GM18502 (cell line): Measurements from ENCODE around the gene SMNDC1.
"Not testable (repeated sequence)": the region's sequence is repeated elsewhere in the genome, so short reads cannot be mapped to it uniquely, and the experiment has no call there.

Source experiments
- ATAC-seq: cut with Tn5 transposase; IDR thresholded peaks from one replicate; pipeline ENCODE4 v1.9.1; 2021; ENCODE audit warnings: mild to moderate bottlenecking; ENCODE audit not compliant: unreplicated experiment, poor library complexity

The SMNDC1 gene

DNA sequence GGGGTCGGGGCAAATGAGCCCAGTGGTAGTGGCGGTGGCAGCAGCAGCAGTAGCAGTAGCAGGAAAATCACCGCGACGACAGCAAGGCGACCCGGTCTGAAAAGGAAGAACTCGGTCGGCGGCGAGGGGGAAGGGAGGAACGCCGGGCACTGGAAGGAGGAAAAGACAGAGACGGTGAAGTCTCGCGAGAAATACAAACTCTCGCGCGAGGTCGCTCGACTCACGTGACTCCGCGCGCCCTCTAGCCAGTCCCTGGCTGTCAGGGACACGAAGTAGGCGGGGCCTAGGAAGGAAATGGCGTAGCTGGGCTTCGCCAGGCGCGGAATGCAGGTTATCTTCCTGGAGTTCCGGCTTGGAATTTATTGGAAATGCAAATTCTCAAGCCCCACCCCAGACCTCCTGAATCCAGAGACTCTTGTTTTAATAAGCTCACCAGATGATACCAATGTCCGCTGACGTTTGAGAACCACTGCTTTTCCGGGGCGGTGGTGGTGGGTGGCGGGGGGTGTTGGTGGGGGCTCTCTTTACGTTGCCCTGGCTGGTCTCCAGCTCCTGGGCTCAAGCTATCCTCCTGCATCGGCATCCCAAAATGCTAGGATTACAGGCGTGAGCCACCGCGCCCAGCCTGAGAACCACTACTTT, at the start of gene SMNDC1:
SMNDC1 (minus strand) TSS at position 141 of the 642 bp plus-strand sequence. CDS start 1,333 bp downstream, outside the sequence.
- ATAC-seq: peak; percentile 86

DNA sequence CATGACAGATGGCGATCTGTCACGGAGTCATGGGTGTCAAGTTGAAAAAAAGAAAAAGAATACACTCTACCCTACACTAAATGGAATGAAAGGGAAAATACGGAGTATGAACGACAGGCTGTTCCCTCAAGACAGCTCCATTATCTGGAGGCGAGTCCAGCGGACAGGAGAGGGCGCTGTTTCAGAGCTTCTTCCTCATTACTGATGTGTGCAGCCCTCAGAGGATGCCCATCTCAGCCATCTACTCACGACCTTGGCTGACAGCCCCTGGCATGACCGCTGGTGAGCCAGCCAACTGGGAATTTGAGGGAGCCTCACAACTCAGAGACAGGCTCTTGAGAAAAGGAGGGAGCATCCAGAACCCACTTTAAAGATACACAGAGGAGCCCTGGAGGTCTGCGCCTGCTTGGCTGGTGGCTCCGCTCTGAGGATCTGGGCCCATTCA, 49.6 kb upstream of the SMNDC1 start:
- ATAC-seq: no peak

DNA sequence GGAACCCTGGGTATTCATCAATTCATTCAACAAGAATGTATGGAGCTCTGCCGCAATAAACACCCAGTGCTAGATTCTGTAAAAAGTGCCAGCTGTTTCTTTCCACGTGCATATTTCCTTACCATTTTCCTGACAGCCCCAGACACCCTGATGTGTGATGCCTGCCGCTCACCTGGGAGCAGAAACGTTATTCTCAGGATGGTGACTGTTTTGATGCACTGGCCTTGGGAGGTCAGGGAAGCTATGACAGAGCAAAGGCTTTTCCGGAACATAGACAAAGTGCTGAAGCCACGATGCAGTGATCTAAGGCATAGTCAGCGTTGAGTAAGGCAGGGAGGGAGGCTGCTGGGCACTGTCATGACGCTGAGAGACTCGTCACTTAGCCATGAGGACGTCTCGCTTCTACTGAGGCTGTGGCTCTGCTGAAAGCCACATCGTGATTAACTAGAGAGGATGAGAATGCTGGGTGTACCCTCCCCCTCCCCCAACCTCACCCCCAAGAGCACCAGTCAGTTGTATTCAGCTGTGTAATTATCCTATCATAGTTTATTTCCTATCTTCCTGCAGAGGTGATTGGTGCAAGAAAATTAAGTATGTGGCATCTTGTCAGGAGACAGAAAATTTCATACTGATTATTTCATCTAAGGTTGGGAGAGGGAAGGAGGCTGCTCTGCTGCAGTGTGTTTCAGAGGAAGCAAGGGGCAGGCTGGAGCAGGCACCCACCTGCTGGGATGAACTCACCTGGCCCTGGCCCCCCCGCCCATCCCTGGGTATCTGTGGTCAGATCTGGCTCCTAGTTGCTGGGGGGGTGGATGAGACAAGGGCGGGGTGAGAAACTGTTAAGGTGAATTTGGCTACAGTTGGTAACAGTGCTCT, 48.8 kb upstream of the SMNDC1 start:
- no peak for ATAC-seq

GRCh38 chr10:110352930-110353243, 48.2 kb upstream of the SMNDC1 start:
- no peak for ATAC-seq

DNA sequence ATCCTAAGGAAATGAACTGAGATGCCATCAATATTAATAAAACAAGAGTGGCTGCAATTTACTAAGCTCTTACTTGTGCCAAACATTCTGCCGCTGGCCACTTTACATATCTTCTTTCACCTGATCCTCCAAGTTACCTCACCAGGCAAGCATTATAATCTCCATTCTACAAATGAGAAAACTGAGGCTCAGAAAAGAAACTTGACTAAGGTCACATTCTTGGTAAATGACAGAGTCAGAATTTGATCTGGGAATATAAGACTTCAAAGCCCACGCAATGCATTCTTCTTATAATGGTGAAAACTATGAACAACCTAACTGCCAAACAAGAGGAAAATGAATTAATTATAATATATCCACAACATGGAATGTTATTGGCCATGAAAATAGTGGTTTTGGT, 46.1 kb upstream of the SMNDC1 start:
- ATAC-seq: no peak

- ATAC-seq: no peak
Measured at GRCh38 chr10:110349831-110350230, 45.1 kb upstream of the SMNDC1 start.

DNA sequence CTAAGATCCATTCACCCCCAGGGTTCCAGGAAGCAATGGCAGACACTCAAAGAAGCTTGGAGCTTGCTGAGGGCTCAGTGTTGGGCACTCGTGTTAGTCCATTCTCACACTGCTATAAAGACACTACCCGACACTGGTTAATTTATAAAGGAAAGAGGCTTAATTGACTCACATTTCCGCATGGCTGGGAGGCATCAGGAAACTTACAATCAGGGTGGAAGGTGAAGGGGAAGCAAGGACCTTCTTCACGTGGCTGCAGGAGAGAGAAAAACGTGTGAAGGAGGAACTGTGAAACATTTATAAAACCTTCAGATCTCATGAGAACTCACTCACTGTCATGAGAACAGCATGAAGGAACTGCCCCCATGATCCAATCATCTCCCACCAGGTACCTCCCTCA, 44.7 kb upstream of the SMNDC1 start:
- ATAC-seq: no peak

- no peak for ATAC-seq
Measured at GRCh38 chr10:110348336-110348735, 43.6 kb upstream of the SMNDC1 start.

- no peak for ATAC-seq
Measured at GRCh38 chr10:110346914-110347313, 42.2 kb upstream of the SMNDC1 start.

- ATAC-seq: no peak
Measured at GRCh38 chr10:110345286-110345685, 40.6 kb upstream of the SMNDC1 start.

DNA sequence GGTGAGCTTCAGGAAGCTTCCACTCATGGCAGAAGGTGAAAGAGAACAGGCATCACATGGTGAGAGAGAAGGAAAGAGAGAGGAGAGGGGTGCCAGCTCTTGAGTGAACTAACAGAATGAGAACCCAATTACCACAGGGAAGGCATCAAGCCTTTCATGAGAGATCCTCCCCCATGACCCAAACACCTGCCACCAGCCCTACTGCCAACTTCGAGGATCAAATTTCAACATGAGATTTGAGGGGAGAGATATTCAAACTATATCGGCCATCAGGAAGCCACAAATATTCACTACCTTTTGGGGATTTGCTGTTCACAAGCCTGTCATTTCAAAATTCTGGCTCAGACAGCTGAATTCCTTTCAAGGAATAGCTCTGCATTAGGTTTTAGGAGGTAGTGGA, 39.9 kb upstream of the SMNDC1 start:
- ATAC-seq: no peak

DNA sequence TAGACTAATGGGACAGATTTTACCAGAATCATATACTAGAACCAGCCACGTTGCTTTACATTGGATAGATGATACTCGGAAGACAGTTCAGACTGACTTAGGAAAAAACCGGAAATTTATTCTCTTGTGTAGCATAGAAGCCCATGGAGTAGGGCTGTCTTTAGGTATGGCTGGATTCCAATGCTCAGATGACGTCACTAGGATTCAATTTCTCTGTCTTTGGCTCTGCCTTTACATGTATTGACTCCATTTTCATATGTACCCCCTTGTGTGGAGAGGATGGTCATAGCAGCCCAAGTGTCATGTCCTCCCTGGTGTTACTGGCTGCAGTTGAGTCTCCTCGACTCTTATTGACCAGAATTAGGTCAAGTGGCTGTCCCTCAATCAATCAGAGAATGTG, 39.2 kb upstream of the SMNDC1 start:
- no peak for ATAC-seq

DNA sequence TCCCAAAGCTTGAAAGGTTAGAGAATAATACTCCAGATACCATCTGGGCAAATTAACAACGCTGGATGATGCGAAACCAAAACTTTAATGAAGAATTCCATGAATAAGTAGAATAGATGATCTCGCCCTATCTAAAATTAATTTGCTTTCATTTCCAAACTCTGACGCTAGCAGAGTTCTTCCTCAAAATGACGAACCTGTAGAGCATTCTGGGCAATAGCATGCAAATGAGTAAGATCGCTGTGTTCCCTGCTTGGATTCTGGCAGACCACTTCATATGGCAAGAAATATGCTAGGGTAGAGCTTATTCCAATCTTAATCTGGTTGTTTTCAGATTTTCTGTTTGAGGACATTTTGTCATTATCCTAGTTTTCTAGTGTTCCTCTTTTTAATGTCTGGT, 36.1 kb upstream of the SMNDC1 start:
- ATAC-seq: no peak

GRCh38 chr10:110340122-110340521, 35.4 kb upstream of the SMNDC1 start:
- no peak for ATAC-seq

DNA sequence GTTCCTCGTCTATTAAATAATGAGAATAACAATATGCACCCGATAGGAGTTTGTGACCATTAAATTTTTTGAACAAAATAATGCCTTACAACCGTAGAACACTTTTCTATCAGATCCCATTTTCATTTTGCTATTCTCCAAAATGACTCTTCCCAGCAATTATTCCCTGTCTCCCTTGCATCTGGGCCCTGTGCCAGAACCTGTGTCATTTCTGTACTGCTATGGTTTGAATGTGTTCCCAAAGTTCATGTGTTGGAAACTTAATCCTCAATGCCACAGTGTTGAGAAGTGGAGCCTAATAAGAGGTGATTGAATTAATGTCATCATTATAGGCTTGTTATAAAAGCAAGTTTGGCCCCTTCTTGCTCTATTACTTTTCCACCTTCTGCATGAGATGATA, 33.2 kb upstream of the SMNDC1 start:
- ATAC-seq: no peak

DNA sequence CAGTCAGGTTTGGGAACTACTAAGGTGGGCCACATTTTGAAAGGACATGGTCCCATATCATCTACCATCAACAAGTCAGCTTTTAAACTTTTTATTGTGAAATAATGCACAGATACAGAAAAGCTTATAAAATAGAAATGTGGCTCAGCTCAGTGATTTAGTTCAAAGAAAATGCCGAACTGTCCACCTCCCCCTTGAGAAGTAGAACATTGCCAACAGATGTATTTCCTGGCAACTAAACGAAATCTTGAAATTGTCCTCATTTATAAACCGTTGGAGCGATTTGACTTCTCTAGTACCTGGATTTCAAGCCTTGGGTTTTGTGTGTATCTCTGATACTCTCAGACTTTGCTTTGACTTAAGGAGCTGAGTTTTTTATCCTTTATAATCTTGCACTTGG, 32.7 kb upstream of the SMNDC1 start:
- no peak for ATAC-seq

DNA sequence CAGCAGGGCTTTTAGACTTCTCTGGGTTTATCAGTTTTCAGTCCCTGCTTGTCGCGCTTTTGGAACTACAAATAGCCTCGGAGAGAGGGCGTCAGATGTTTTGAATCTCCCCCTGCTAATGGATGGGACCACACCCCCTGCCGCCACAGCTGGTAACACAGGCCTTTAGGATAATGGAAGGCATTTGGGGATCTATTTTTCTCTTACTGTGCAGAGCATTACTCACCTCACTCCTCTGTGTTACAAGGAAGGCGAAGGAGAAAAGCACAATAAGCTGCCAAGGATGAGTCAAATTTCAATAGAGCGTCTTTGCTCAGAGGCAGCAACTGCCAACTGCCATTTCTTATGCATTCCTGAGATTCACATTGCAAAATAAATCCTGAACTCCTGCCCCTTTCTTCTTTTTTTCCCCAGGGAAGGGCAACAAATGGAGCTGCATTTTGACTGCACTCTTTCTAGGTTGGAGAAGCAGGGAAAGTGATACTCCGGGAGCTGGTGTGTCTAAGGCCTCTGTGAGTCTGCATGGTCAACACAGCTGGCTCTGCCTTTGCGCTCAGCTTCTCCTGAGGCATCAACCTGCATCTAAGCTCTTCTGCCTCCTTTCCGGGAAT, 31.5 kb upstream of the SMNDC1 start:
- no peak for ATAC-seq

- ATAC-seq: no peak
Measured at GRCh38 chr10:110335314-110336064, 30.8 kb upstream of the SMNDC1 start.

DNA sequence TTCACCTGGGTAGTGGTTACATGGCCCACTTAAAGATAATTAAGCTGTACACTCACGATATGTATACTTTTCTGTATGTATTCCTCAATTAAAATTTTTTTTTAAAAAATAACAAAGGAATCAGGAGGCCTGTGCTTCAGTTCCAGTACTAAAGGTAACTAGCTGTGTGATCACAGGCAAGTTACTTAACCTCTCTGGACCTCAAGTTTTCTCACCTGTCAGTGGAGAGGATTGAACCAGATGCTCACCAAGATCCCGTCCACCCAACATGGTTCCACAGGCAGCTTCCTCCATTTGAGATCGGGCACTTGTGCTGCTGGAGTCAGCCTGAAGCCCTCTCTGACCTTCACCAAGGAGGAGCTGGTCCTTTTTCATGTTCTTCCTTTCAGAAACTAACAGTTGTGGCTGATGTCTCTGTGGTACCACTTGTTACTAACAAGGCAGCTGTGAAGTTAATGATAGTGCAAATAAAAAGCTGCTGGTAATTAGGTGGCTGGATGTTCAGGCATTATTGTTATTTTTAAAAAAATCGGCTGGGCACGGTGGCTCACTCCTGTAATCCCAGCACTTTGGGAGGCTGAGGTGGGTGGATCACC, 29.4 kb upstream of the SMNDC1 start:
- no peak for ATAC-seq

DNA sequence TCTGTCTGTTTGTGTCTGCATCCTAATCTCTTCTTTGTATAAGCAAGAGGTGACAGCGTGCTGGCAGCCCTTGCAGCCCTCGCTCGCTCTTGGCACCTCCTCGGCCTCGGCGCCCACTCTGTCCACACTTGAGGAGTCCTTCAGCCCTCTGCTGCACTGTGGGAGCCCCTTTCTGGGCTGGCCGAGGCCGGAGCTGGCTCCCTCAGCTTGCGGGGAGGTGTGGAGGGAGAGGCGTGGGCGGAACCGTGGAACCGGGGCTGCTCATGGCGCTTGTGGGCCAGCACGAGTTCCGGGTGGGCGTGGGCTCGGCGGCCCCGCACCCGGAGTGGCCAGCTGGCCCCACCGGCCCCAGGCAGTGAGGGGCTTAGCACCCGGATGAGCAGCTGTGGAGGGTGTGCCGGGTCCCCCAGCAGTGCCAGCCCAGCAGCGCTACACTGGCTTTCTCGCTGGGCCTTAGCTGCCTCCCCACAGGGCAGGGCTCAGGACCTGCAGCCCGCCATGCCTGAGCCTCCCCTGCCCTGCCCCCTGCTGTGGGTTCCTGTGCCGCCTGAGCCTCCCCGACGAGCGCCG, 26.6 kb upstream of the SMNDC1 start:
- not testable (repeated sequence) for ATAC-seq
